Ishikawa (cell line): Measurements from ENCODE around the gene NTNG1.

Experiments
- CEBPB ChIP-seq: IDR thresholded peaks from 2 replicates; pipeline ENCODE4 v1.6.1; 2012
- CREB1 ChIP-seq: IDR thresholded peaks from 2 replicates; pipeline ENCODE4 v1.6.1; 2012; ENCODE audit warnings: low read depth
- EP300 ChIP-seq: IDR thresholded peaks from 2 replicates; pipeline ENCODE4 v1.6.1; 2012; ENCODE audit warnings: borderline replicate concordance
- RAD21 ChIP-seq: IDR thresholded peaks from 2 replicates; pipeline ENCODE4 v1.6.1; 2012; ENCODE audit warnings: low read depth
- REST ChIP-seq: IDR thresholded peaks from 2 replicates; pipeline ENCODE4 v1.6.1; 2012; ENCODE audit warnings: low read depth, mild to moderate bottlenecking
- TAF1 ChIP-seq: IDR thresholded peaks from 2 replicates; pipeline ENCODE4 v1.6.1; 2012; ENCODE audit warnings: low read depth, mild to moderate bottlenecking
- ZBTB7A ChIP-seq: IDR thresholded peaks from 2 replicates; pipeline ENCODE4 v1.6.1; 2012; ENCODE audit warnings: low read depth

GRCh38 chr1:107363154-107363553 is 222.3 kb downstream of the NTNG1 start:
- TF ChIP-seq CREB1: no peak
- TF ChIP-seq CEBPB: no peak
- no peak for TF ChIP-seq ZBTB7A
- TF ChIP-seq REST: no peak
- no peak for TF ChIP-seq EP300
- TF ChIP-seq TAF1: no peak
- TF ChIP-seq RAD21: no peak
